Neural progenitor cell (in vitro differentiated cells): ENCODE results near the gene NEDD4L. TPM values are rescaled to one million over a fixed set of nuclear protein-coding genes. Genes with fewer than 3 reads are reported as not detected.

Experiments used
- DNase-seq: peaks from one replicate; pipeline ENCODE4 v3.0.0-alpha.2; 2016; ENCODE audit warnings: low spot score
- H2AFZ ChIP-seq: fragments of 200-600 bp; sonication (generic); replicated peaks from 2 replicates; pipeline ENCODE4 v1.6.1; 2016; ENCODE audit warnings: antibody characterized with exemption
- H3F3A ChIP-seq: fragments of 200-600 bp; sonication (generic); 2 replicates; pipeline ENCODE4 v1.6.1; 2016; ENCODE audit warnings: antibody characterized with exemption, low read depth
- H3K27ac ChIP-seq: fragments of 200-600 bp; sonication (generic); 2 replicates; pipeline ENCODE4 v1.5.1; 2016; ENCODE audit warnings: mild to moderate bottlenecking
- H3K27me3 ChIP-seq: fragments of 200-600 bp; sonication (generic); 2 replicates; pipeline ENCODE4 v1.6.1; 2016; ENCODE audit warnings: mild to moderate bottlenecking, moderate library complexity
- H3K36me3 ChIP-seq: fragments of 200-600 bp; sonication (generic); 2 replicates; pipeline ENCODE4 v1.5.1; 2016
- H3K4me1 ChIP-seq: fragments of 200-600 bp; sonication (generic); 2 replicates; pipeline ENCODE4 v1.6.1; 2016; ENCODE audit warnings: mixed run types
- H3K4me2 ChIP-seq: fragments of 200-600 bp; sonication (generic); 2 replicates; pipeline ENCODE4 v1.6.1; 2016
- H3K4me3 ChIP-seq: fragments of 200-600 bp; sonication (generic); 2 replicates; pipeline ENCODE4 v1.5.1; 2016
- H3K79me2 ChIP-seq: fragments of 200-600 bp; sonication (generic); 2 replicates; pipeline ENCODE4 v1.6.1; 2016; ENCODE audit warnings: low read depth
- H3K9ac ChIP-seq: fragments of 200-600 bp; sonication (generic); 2 replicates; pipeline ENCODE4 v1.6.1; 2016
- H3K9me3 ChIP-seq: fragments of 200-600 bp; sonication (generic); 2 replicates; pipeline ENCODE4 v1.5.1; 2016; ENCODE audit warnings: low read depth
- H4K20me1 ChIP-seq: fragments of 200-600 bp; sonication (generic); 2 replicates; pipeline ENCODE4 v1.6.1; 2016; ENCODE audit warnings: low read depth
- H3K27ac Mint-ChIP-seq: 3 replicates; pipeline ENCODE4 v1.8.0; 2021; ENCODE audit warnings: mixed read lengths
- H3K27me3 Mint-ChIP-seq: 2 replicates; pipeline ENCODE4 v1.8.0; 2022; ENCODE audit warnings: low read depth, mild to moderate bottlenecking, inconsistent platforms, moderate library complexity, mixed read lengths; ENCODE audit not compliant: insufficient read depth
- H3K36me3 Mint-ChIP-seq: 3 replicates; pipeline ENCODE4 v1.8.0; 2021; ENCODE audit warnings: mixed read lengths
- H3K4me1 Mint-ChIP-seq: 3 replicates; pipeline ENCODE4 v1.8.0; 2021; ENCODE audit warnings: mixed read lengths
- H3K4me3 Mint-ChIP-seq: 3 replicates; pipeline ENCODE4 v1.8.0; 2021; ENCODE audit warnings: mild to moderate bottlenecking, moderate library complexity, mixed read lengths
- H3K9me3 Mint-ChIP-seq: 3 replicates; pipeline ENCODE4 v1.8.0; 2020; ENCODE audit warnings: mixed read lengths
- EZH2 ChIP-seq: fragments of 200-600 bp; sonication (generic); IDR thresholded peaks from 2 replicates; pipeline ENCODE4 v1.6.1; 2017; ENCODE audit warnings: antibody characterized with exemption, mild to moderate bottlenecking, moderate library complexity
- EZH2phosphoT487 ChIP-seq: fragments of 200-600 bp; sonication (generic); IDR thresholded peaks from 2 replicates; pipeline ENCODE4 v1.6.1; 2017; ENCODE audit warnings: antibody characterized with exemption
- total RNA-seq: library from RNA; depleted of rRNA; stranded (reverse); fragments of >200 nt; gene quantifications from 2 replicates; pipeline ENCODE4 v1.2.3, GENCODE V29; 2015; ENCODE audit warnings: low replicate concordance
- TF ChIP-seq, protein P1 (sequence below): fragments of 200-600 bp; sonication (generic); IDR thresholded peaks from 2 replicates; pipeline ENCODE4 v1.5.1; 2017; ENCODE audit warnings: antibody characterized with exemption, mild to moderate bottlenecking

NEDD4L gene
- total RNA-seq, 1 donor from 2014 or later = 55.5 TPM

DNA sequence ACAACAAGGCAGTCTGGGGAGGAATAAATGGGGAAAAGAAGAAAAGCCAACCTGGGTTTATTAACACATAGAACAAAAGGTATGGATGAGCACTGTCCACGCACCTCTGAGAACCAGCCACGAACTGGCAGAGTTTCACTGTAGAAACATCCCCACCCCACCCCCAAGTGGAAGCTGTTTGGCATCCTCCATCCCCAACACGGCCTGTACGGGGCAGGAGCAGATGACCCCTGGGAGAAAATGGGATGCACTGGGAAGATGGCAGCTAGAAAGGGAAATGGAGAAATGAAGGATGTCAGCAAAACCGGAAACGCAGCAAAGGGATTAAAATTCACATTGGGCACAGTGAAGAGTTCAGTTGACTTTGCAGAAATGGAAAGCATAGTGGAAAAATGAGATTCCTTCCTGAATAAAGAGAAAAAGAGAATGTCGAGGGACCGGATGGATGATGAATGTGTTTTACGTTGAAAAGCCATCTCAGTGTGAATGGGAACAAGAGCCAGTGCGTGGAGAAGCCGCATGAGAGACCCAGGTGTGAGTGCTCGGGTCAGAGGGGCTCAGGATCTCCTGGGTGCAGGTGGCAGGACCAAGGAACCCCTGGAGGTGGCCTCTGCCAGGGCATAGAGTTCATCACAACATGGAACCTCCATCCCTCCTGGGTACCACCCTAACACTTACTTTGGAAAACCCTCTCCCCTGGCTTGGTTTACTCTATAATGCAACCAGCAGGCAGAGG, 337.8 kb downstream of the NEDD4L start:
- DNase-seq = no peak
- no peak overlapping the region for H3K27ac Mint-ChIP-seq
- H3K36me3 Mint-ChIP-seq = peaks cover 14% of the 10 kb centered on the region

DNA sequence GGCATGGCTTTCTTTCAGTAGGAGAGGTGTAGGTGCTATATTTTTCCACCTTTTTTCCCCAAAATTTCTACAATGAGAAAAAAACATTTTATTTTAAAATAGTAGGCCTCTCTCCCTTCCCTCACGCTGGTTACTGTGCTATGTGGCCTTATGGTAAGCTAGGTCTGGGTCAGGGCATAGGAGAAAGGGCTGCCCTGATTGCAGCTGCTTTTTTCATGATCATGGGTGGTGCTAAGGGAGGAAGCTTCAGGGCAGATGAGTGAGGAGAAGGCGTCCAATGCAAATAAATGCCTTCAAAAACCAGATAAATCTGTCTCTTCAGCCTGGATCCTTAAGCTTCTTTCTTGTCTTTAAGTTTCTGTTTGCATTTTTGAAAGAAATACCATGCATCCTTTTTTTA, 338.4 kb downstream of the NEDD4L start:
- no peak overlapping the region for H2AFZ ChIP-seq
- Mint-ChIP-seq H3K36me3 (peaks cover 12% of the 10 kb centered on the region), H3K27me3 (peaks cover 2% of the 10 kb centered on the region), H3K4me3 (no peak overlapping the region), H3K9me3 (no peaks in the 10 kb centered on the region), H3K4me1 (peaks cover 27% of the 10 kb centered on the region), H3K27ac (no peak overlapping the region)
- no peaks in the 10 kb centered on the region for H3K9me3 ChIP-seq
- H3K27me3 ChIP-seq = no peaks in the 10 kb centered on the region
- no peak overlapping the region for H3K27ac ChIP-seq
- no peak overlapping the region for H3K9ac ChIP-seq
- no peaks in the 10 kb centered on the region for H3K36me3 ChIP-seq
- TF ChIP-seq EZH2phosphoT487 (no peak), EZH2 (no peak)
- peaks cover 3% of the 10 kb centered on the region for H4K20me1 ChIP-seq
- DNase-seq = no peak
- H3K4me2 ChIP-seq = no peak overlapping the region
- no peaks in the 10 kb centered on the region for H3K79me2 ChIP-seq
- H3F3A ChIP-seq = no peaks in the 10 kb centered on the region
- H3K4me3 ChIP-seq = no peak overlapping the region
- H3K4me1 ChIP-seq = no peaks in the 10 kb centered on the region

More for the DNA sequence above, 337.8 kb downstream of the NEDD4L start:
- H3K4me1 Mint-ChIP-seq = peaks cover 29% of the 10 kb centered on the region
- H2AFZ ChIP-seq = no peak overlapping the region
- no peaks in the 10 kb centered on the region for H3K4me1 ChIP-seq
- TF ChIP-seq EZH2 (no peak), EZH2phosphoT487 (no peak)
- TF ChIP-seq, protein P1, sequence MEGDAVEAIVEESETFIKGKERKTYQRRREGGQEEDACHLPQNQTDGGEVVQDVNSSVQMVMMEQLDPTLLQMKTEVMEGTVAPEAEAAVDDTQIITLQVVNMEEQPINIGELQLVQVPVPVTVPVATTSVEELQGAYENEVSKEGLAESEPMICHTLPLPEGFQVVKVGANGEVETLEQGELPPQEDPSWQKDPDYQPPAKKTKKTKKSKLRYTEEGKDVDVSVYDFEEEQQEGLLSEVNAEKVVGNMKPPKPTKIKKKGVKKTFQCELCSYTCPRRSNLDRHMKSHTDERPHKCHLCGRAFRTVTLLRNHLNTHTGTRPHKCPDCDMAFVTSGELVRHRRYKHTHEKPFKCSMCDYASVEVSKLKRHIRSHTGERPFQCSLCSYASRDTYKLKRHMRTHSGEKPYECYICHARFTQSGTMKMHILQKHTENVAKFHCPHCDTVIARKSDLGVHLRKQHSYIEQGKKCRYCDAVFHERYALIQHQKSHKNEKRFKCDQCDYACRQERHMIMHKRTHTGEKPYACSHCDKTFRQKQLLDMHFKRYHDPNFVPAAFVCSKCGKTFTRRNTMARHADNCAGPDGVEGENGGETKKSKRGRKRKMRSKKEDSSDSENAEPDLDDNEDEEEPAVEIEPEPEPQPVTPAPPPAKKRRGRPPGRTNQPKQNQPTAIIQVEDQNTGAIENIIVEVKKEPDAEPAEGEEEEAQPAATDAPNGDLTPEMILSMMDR = no peak
- H3K27ac ChIP-seq = no peak overlapping the region
- peaks cover 2% of the 10 kb centered on the region for H3K27me3 Mint-ChIP-seq
- H3K9me3 ChIP-seq = no peaks in the 10 kb centered on the region
- H3K79me2 ChIP-seq = no peaks in the 10 kb centered on the region
- no peak overlapping the region for H3K4me2 ChIP-seq
- H3F3A ChIP-seq = no peaks in the 10 kb centered on the region
- no peaks in the 10 kb centered on the region for H3K27me3 ChIP-seq
- H3K4me3 Mint-ChIP-seq = no peak overlapping the region
- H3K9me3 Mint-ChIP-seq = no peaks in the 10 kb centered on the region
- H3K36me3 ChIP-seq = no peaks in the 10 kb centered on the region
- no peak overlapping the region for H3K4me3 ChIP-seq
- H3K9ac ChIP-seq = no peak overlapping the region
- H4K20me1 ChIP-seq = peaks cover 3% of the 10 kb centered on the region

DNA sequence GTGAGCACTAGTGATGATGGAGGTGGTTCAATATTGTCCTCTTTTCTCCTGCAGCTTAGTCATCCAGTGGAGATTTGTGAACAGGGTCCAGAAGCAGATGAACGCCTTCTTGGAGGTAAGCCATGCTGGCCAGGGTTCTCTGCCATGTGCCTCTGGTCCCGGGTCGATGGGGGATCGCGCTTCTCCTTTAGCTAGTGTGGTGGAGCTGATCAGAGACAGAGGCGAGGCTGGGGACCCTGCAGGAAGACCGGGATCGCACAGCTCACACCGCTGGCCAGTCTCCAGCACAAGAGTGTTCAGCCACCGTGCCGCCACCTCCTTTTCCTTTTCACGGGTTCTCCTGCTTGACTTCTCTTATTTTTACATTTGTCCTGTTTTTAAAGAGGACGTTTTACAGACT, 341.4 kb downstream of the NEDD4L start:
- H3K36me3 ChIP-seq = no peaks in the 10 kb centered on the region

More for the DNA sequence above, 341.4 kb downstream of the NEDD4L start:
- no peaks in the 10 kb centered on the region for H3K27me3 ChIP-seq
- no peaks in the 10 kb centered on the region for H3K79me2 ChIP-seq
- H3K4me3 ChIP-seq = no peak overlapping the region
- H3K4me2 ChIP-seq = no peak overlapping the region
- H3F3A ChIP-seq = no peaks in the 10 kb centered on the region
- no peaks in the 10 kb centered on the region for H3K9me3 ChIP-seq
- H3K27ac Mint-ChIP-seq = no peak overlapping the region
- no peaks in the 10 kb centered on the region for H3K9me3 Mint-ChIP-seq
- H2AFZ ChIP-seq = no peak overlapping the region
- H3K9ac ChIP-seq = no peak overlapping the region
- peaks cover 15% of the 10 kb centered on the region for H3K36me3 Mint-ChIP-seq
- DNase-seq = no peak
- H3K4me1 Mint-ChIP-seq = peaks cover 11% of the 10 kb centered on the region
- TF ChIP-seq EZH2 = no peak
- TF ChIP-seq, protein P1 = no peak
- no peak for TF ChIP-seq EZH2phosphoT487
- H3K27ac ChIP-seq = no peak overlapping the region
- no peaks in the 10 kb centered on the region for H3K4me1 ChIP-seq
- peaks cover 3% of the 10 kb centered on the region for H4K20me1 ChIP-seq
- H3K27me3 Mint-ChIP-seq = peaks cover 4% of the 10 kb centered on the region
- H3K4me3 Mint-ChIP-seq = no peak overlapping the region
